HCT116 (cell line): ENCODE results near the gene UQCRH. TPM values are rescaled to one million over a fixed set of nuclear protein-coding genes. Genes with fewer than 3 reads are reported as not detected.

Source experiments
- ATAC-seq: fragments of 200-7000 bp; cut with Tn5 transposase; 2 replicates; pipeline ENCODE4 v1.9.1; 2020; ENCODE audit warnings: mild to moderate bottlenecking, moderate library complexity
- BruUV-seq: library from RNA; stranded (reverse); fragments of 400-500 nt; replicated peaks from 2 replicates; lab custom pipeline; 2021; lab: Mats Ljungman, UMichigan
- CTCF ChIA-PET: fragments of 300-600 bp; sonication (Branson Sonifier 250); formaldehyde crosslinking; loops from one replicate; lab custom pipeline; 2021; ENCODE audit warnings: antibody characterized with exemption; lab: Charles Lee
- POLR2A ChIA-PET: fragments of 300-600, 350-600 bp; sonication (Branson Sonifier 250); formaldehyde crosslinking; loops from one replicate; lab custom pipeline; 2021; ENCODE audit warnings: antibody characterized with exemption; lab: Charles Lee
- RAD21 ChIA-PET, 2 experiments: fragments of 300-600 bp; sonication (Branson Sonifier 250); formaldehyde crosslinking; loops; one replicate each; lab custom pipeline; 2023; ENCODE audit warnings: low total read pairs in 2 of 2; ENCODE audit not compliant: uncharacterized antibody in 2 of 2, unreplicated experiment in 2 of 2, low non-redundant PET in 1 of 2; lab: Charles Lee
- DNase-seq: peaks from one replicate; pipeline ENCODE4 v3.0.0-alpha.2; 2010; ENCODE audit warnings: low read depth, low spot score
- H2AFZ ChIP-seq: fragments of 200-600 bp; shearing (Covaris generic), sonication (generic); 2 replicates; pipeline ENCODE4 v1.6.1; 2017; ENCODE audit warnings: low read depth, mixed run types, mixed read lengths, antibody characterized with exemption, low read length; ENCODE audit not compliant: poor library complexity, severe bottlenecking
- H3K27ac ChIP-seq: 2 replicates; pipeline ENCODE4 v1.5.1; 2012; ENCODE audit warnings: low read depth, low read length
- H3K27me3 ChIP-seq: fragments of 200-600 bp; sonication (generic); 2 replicates; pipeline ENCODE4 v1.6.1; 2016; ENCODE audit warnings: mixed run types, low read length, mixed read lengths; ENCODE audit not compliant: insufficient read depth
- H3K36me3 ChIP-seq, 2 experiments: fragments of 200-500 bp in 1 of 2; fragments of 200-600 bp in 1 of 2; sonication (Bioruptor generic) in 1 of 2; sonication (generic) in 1 of 2; 2 replicates each; pipeline versions ENCODE4 v1.5.1 to v1.6.1; 2014 to 2016; ENCODE audit warnings: low read length in 2 of 2, inconsistent platforms in 1 of 2, mixed read lengths in 1 of 2, mixed run types in 1 of 2; ENCODE audit not compliant: insufficient read depth in 2 of 2, control insufficient read depth in 1 of 2
- H3K4me1 ChIP-seq, 2 experiments: fragments of 200-600 bp in 1 of 2; sonication (generic) in 1 of 2; 2 replicates each; pipeline versions ENCODE4 v1.5.1 to v1.6.1; 2012 to 2017; ENCODE audit warnings: low read length in 2 of 2, inconsistent platforms in 1 of 2, mild to moderate bottlenecking in 1 of 2, mixed read lengths in 1 of 2, mixed run types in 1 of 2, moderate library complexity in 1 of 2; ENCODE audit not compliant: insufficient read depth in 2 of 2, control insufficient read depth in 1 of 2
- H3K4me2 ChIP-seq: fragments of 200-600 bp; sonication (generic); 2 replicates; pipeline ENCODE4 v1.6.1; 2017; ENCODE audit warnings: mixed run types, low read length, mixed read lengths
- H3K4me3 ChIP-seq, 2 experiments: fragments of 200-600 bp in 1 of 2; sonication (generic) in 1 of 2; replicated peaks in 1 of 2; 2 replicates each; pipeline ENCODE4 v1.5.1; 2011 to 2016; ENCODE audit warnings: low read length in 2 of 2, control low read depth in 1 of 2, low read depth in 1 of 2, mild to moderate bottlenecking in 1 of 2, mixed read lengths in 1 of 2, mixed run types in 1 of 2
- H3K79me2 ChIP-seq: fragments of 200-600 bp; sonication (generic); 2 replicates; pipeline ENCODE4 v1.6.1; 2017; ENCODE audit warnings: mild to moderate bottlenecking, mixed run types, low read length, moderate library complexity, mixed read lengths; ENCODE audit not compliant: insufficient read depth
- H3K9ac ChIP-seq: fragments of 200-600 bp; sonication (generic); 2 replicates; pipeline ENCODE4 v1.6.1; 2016; ENCODE audit warnings: low read length, mixed read lengths
- H3K9me2 ChIP-seq: fragments of 200-600 bp; sonication (generic), shearing (Covaris generic); 2 replicates; pipeline ENCODE4 v1.6.1; 2017; ENCODE audit warnings: mixed run types, mild to moderate bottlenecking, moderate library complexity; ENCODE audit not compliant: insufficient read depth
- H3K9me3 ChIP-seq, 2 experiments: fragments of 200-500 bp in 1 of 2; fragments of 200-600 bp in 1 of 2; sonication (Bioruptor generic) in 1 of 2; sonication (generic) in 1 of 2; 2 replicates each; pipeline ENCODE4 v1.6.1; 2014 to 2017; ENCODE audit warnings: low read length in 2 of 2, mixed read lengths in 2 of 2, inconsistent platforms in 1 of 2, low read depth in 1 of 2, mild to moderate bottlenecking in 1 of 2, mixed run types in 1 of 2, moderate library complexity in 1 of 2; ENCODE audit not compliant: control insufficient read depth in 1 of 2, insufficient read depth in 1 of 2
- H4K20me1 ChIP-seq: fragments of 200-600 bp; sonication (generic), shearing (Covaris generic); 2 replicates; pipeline ENCODE4 v1.6.1; 2017; ENCODE audit warnings: mixed run types, mild to moderate bottlenecking, moderate library complexity; ENCODE audit not compliant: insufficient read depth
- ATF3 ChIP-seq: IDR thresholded peaks from 2 replicates; pipeline ENCODE4 v1.6.1; 2012
- CBX3 ChIP-seq: IDR thresholded peaks from 2 replicates; pipeline ENCODE4 v1.6.1; 2012; ENCODE audit warnings: low read depth
- ELF1 ChIP-seq: IDR thresholded peaks from 2 replicates; pipeline ENCODE4 v1.6.1; 2012; ENCODE audit warnings: low read depth, borderline replicate concordance
- EZH2 ChIP-seq: fragments of 200-600 bp; sonication (generic); IDR thresholded peaks from 2 replicates; pipeline ENCODE4 v1.6.1; 2017; ENCODE audit warnings: antibody characterized with exemption, mixed run types
- FOSL1 ChIP-seq: IDR thresholded peaks from 2 replicates; pipeline ENCODE4 v1.6.1; 2012; ENCODE audit warnings: low read depth
- POLR2AphosphoS5 ChIP-seq: IDR thresholded peaks from 2 replicates; pipeline ENCODE4 v1.6.1; 2011; ENCODE audit warnings: mild to moderate bottlenecking, low read depth, low read length, moderate library complexity
- RAD21 ChIP-seq: IDR thresholded peaks from 2 replicates; pipeline ENCODE4 v1.6.1; 2012; ENCODE audit warnings: low read depth, mild to moderate bottlenecking
- REST ChIP-seq: IDR thresholded peaks from 2 replicates; pipeline ENCODE4 v1.6.1; 2012; ENCODE audit warnings: low read depth
- SP1 ChIP-seq: IDR thresholded peaks from 2 replicates; pipeline ENCODE4 v1.6.1; 2012; ENCODE audit warnings: low read depth
- TCF7L2 ChIP-seq: IDR thresholded peaks from 2 replicates; pipeline ENCODE4 v1.7.0; 2011; ENCODE audit warnings: borderline replicate concordance, inconsistent platforms; ENCODE audit not compliant: insufficient read depth, insufficient read length; ENCODE audit errors: extremely low read depth
- ZFX ChIP-seq: fragments of 450-650 bp; IDR thresholded peaks from 2 replicates; pipeline ENCODE4 v1.6.1; 2017
- ZNF274 ChIP-seq: fragments of 200-500 bp; sonication (Bioruptor generic); IDR thresholded peaks from 2 replicates; pipeline ENCODE4 v1.6.1; 2014; ENCODE audit warnings: mild to moderate bottlenecking, low read depth, low read length, inconsistent platforms
- intact Hi-C: fragments of 100-400 bp; cut with micrococcal nuclease; formaldehyde crosslinking; loops from 2 replicates; pipeline ENCODE4 v1.10.0; 2022
- total RNA-seq: library from RNA; stranded (reverse); gene quantifications from one replicate; pipeline ENCODE4 v1.2.1, GENCODE V29; 2021; ENCODE audit not compliant: unreplicated experiment

UQCRH gene
- total RNA-seq, 1 experiment from 2014 or later = 514 TPM

GRCh38 chr1:46303872-46304326 lies 401 bp downstream of the UQCRH start:
- DNase-seq = no peak
- peak overlapping the region; percentile 87 for H3K4me2 ChIP-seq
- POLR2A ChIA-PET = interaction anchor here (1.6 kb wide), 1 partner anchor 30 kb away, joined by 6 read pairs; no protein-coding TSS in a partner anchor
- H3K36me3 ChIP-seq = peaks cover 7 to 15% of the 10 kb centered on the region in 2 experiments; a peak in 2 of 4 replicates
- peak; percentile 21 for ATAC-seq
- no peaks in the 10 kb centered on the region for H3K9me2 ChIP-seq
- H3K4me1 ChIP-seq = peaks cover 7 to 19% of the 10 kb centered on the region in 2 experiments; a peak in 3 of 4 replicates
- CTCF ChIA-PET = interaction anchor here (1.6 kb wide), 1 partner anchor 44 kb away, joined by 7 read pairs; no protein-coding TSS in a partner anchor
- H3K4me3 ChIP-seq = peak overlapping the region; percentile 81 to 92
- no peak for TF ChIP-seq SP1
- no peak for TF ChIP-seq ZNF274
- no peak for TF ChIP-seq FOSL1
- TF ChIP-seq ELF1 = no peak
- TF ChIP-seq RAD21 = no peak
- TF ChIP-seq EZH2 = no peak
- no peak for TF ChIP-seq CBX3
- TF ChIP-seq ATF3 = no peak
- peak overlapping the region; percentile 94 for H3K27ac ChIP-seq
- TSS peak; percentile 84 for BruUV-seq
- H2AFZ ChIP-seq = no peak overlapping the region
- H3K9ac ChIP-seq = peak overlapping the region; percentile 87
- intact Hi-C loops = loop anchor here (2.0 kb wide), 1 partner anchor 37 kb away; the partner anchor contains the start of gene NSUN4
- RAD21 ChIA-PET = interaction anchor here in 1 of 2 experiments (0.6 kb wide), 1 partner anchor 213 kb away, joined by 5 read pairs; no protein-coding TSS in a partner anchor
- H3K27me3 ChIP-seq = no peaks in the 10 kb centered on the region
- no peaks in the 10 kb centered on the region for H3K9me3 ChIP-seq
- peaks cover 98% of the 10 kb centered on the region for H3K79me2 ChIP-seq
- peaks cover 12% of the 10 kb centered on the region; the same call in 1 of the 2 replicates for H4K20me1 ChIP-seq

- H3K36me3 ChIP-seq = peaks cover 20 to 29% of the 10 kb centered on the region in 2 experiments
- TSS peak; percentile 0 for BruUV-seq
- H3K9ac ChIP-seq = no peak overlapping the region
- ATAC-seq = no peak
- DNase-seq = no peak
- H4K20me1 ChIP-seq = peaks cover 24% of the 10 kb centered on the region; the same call in 1 of the 2 replicates
- ChIA-PET POLR2A (no interaction called here), CTCF (no interaction called here), RAD21 (no interaction called here)
- no peak overlapping the region for H3K27ac ChIP-seq
- intact Hi-C loops = no loop called here
- no peak for TF ChIP-seq SP1
- no peak for TF ChIP-seq POLR2AphosphoS5
- no peak for TF ChIP-seq TCF7L2
- no peak for TF ChIP-seq REST
- no peak for TF ChIP-seq ZNF274
- no peak for TF ChIP-seq ZFX
- TF ChIP-seq CBX3 = no peak
- no peak for TF ChIP-seq FOSL1
- TF ChIP-seq ELF1 = no peak
- TF ChIP-seq ATF3 = no peak
- no peaks in the 10 kb centered on the region for H3K9me3 ChIP-seq
- H3K79me2 ChIP-seq = peaks cover 93% of the 10 kb centered on the region
- peaks cover 6 to 13% of the 10 kb centered on the region in 2 experiments; a peak in 3 of 4 replicates for H3K4me1 ChIP-seq
- H3K4me3 ChIP-seq = no peak overlapping the region
- no peaks in the 10 kb centered on the region for H3K9me2 ChIP-seq
- no peaks in the 10 kb centered on the region for H3K27me3 ChIP-seq
- H3K4me2 ChIP-seq = no peak overlapping the region
- no peak overlapping the region for H2AFZ ChIP-seq
Observed at GRCh38 chr1:46306159-46306530, 2.6 kb downstream of the UQCRH start.
